Esophagus squamous epithelium (tissue), 5 donors: ENCODE data around the gene ETV7. TPM values are rescaled to one million over a fixed set of nuclear protein-coding genes. Genes with fewer than 3 reads are reported as not detected.

Experiments
- DNase-seq: peaks from one replicate; lab custom pipeline; 2025; lab: John Stamatoyannopoulos, UW
- H3K27ac ChIP-seq, 4 donors: fragments of 200-600 bp; sonication (generic); one replicate each; pipeline ENCODE4 v1.5.1; 2016 to 2019; ENCODE audit warnings: mild to moderate bottlenecking in 1 of 4
- H3K27me3 ChIP-seq, 4 donors: fragments of 200-600 bp; sonication (generic); 1 replicate in 3 of 4; 2 replicates in 1 of 4; pipeline versions ENCODE4 v1.5.1 to v1.6.0; 2017 to 2021; ENCODE audit warnings: antibody characterized with exemption in 1 of 4
- H3K36me3 ChIP-seq, 3 donors: fragments of 200-600 bp; sonication (generic); one replicate each; pipeline ENCODE4 v1.5.1; 2016 to 2019
- H3K4me1 ChIP-seq, 3 donors: fragments of 200-600 bp; sonication (generic); one replicate each; pipeline ENCODE4 v1.5.1; 2017 to 2019
- H3K4me3 ChIP-seq, 4 donors: fragments of 200-600 bp; sonication (generic); 1 replicate in 3 of 4; 2 replicates in 1 of 4; pipeline ENCODE4 v1.5.1; 2016 to 2019; ENCODE audit warnings: mild to moderate bottlenecking in 2 of 4, moderate library complexity in 1 of 4
- H3K9me3 ChIP-seq, 3 donors: fragments of 200-600 bp; sonication (generic); one replicate each; pipeline ENCODE4 v1.5.1; 2016 to 2019
- CTCF ChIP-seq, 6 experiments: fragments of 450-650 bp in 4 of 6; fragments of 200-600 bp in 2 of 6; sonication (generic) in 2 of 6; IDR thresholded peaks; one replicate each; pipeline ENCODE4 v1.5.1; 2016 to 2019; ENCODE audit warnings: antibody characterized with exemption in 6 of 6, mild to moderate bottlenecking in 4 of 6, moderate library complexity in 4 of 6
- POLR2A ChIP-seq, 4 donors: fragments of 450-650 bp; IDR thresholded peaks; one replicate each; pipeline ENCODE4 v1.6.1; 2017; ENCODE audit warnings: antibody characterized with exemption in 4 of 4, mild to moderate bottlenecking in 4 of 4, moderate library complexity in 3 of 4
- WGBS, 2 donors: methylation state at CpG; one replicate each; pipeline ENCODE4 v1.1.5; 2018; 5-methylcytosine and 5-hydroxymethylcytosine counted together
- intact Hi-C: fragments of 100-400 bp; cut with DNase I; formaldehyde crosslinking; loops from one replicate; pipeline ENCODE4 v1.15.0; 2022
- total RNA-seq, 4 donors: library from RNA; depleted of rRNA; stranded (reverse); fragments of >200 nt; gene quantifications; one replicate each; pipeline ENCODE4 v1.1.0, GENCODE V29; 2016
- donor health status: DM: yes; HTN: yes; CAD: no.

The ETV7 gene
- total RNA-seq, 4 donors from 2014 or later: 1.3 to 7.3 (median 2.3) TPM

DNA sequence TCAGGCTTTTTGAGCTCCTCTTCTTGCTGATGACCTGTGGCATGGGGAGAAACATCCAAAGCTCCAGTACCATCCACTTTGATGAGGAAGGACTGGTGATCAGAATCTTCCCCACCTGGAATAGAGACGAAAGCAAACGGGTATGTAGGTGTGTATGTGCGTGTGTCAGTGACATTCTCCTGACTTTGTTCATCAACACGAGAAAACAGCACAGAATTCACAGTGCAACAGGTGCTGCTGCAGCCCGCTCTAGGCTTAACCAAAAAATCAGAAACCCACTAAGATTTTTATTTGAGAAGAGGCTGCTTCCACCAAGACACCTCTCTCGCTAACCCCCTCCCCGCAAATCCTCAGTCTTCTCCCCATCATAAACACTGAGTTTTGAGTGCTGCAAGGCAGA lies 58.9 kb downstream of the ETV7 start:
- H3K4me3 ChIP-seq: no peak overlapping the region
- TF ChIP-seq POLR2A (IDR thresholded peaks at IDR 0.05): no peak
- H3K36me3 ChIP-seq: no peaks in the 10 kb centered on the region
- 79 to 90% methylated on average over 6 to 7 of the region's 7 CpGs for WGBS, 2 donors
- no peak overlapping the region for H3K27ac ChIP-seq
- no peaks in the 10 kb centered on the region for H3K9me3 ChIP-seq
- peaks cover 0 to 33% (median 0%) of the 10 kb centered on the region in 4 donors for H3K27me3 ChIP-seq
- H3K4me1 ChIP-seq: no peaks in the 10 kb centered on the region
- DNase-seq: no peak
- intact Hi-C loops: no loop called here

- H3K27ac ChIP-seq: no peak overlapping the region
- intact Hi-C loops: no loop called here
- H3K27me3 ChIP-seq: peaks cover 0 to 27% (median 0%) of the 10 kb centered on the region in 4 donors
- no peak for DNase-seq
- TF ChIP-seq POLR2A (IDR thresholded peaks at IDR 0.05) (no peak), CTCF (IDR thresholded peaks at IDR 0.05) (no peak)
- no peak overlapping the region for H3K4me3 ChIP-seq
- no peaks in the 10 kb centered on the region for H3K4me1 ChIP-seq
- H3K36me3 ChIP-seq: no peaks in the 10 kb centered on the region
- H3K9me3 ChIP-seq: no peaks in the 10 kb centered on the region
These were observed 59.6 kb downstream of the ETV7 start for GRCh38 chr6:36327919-36328236.

DNA sequence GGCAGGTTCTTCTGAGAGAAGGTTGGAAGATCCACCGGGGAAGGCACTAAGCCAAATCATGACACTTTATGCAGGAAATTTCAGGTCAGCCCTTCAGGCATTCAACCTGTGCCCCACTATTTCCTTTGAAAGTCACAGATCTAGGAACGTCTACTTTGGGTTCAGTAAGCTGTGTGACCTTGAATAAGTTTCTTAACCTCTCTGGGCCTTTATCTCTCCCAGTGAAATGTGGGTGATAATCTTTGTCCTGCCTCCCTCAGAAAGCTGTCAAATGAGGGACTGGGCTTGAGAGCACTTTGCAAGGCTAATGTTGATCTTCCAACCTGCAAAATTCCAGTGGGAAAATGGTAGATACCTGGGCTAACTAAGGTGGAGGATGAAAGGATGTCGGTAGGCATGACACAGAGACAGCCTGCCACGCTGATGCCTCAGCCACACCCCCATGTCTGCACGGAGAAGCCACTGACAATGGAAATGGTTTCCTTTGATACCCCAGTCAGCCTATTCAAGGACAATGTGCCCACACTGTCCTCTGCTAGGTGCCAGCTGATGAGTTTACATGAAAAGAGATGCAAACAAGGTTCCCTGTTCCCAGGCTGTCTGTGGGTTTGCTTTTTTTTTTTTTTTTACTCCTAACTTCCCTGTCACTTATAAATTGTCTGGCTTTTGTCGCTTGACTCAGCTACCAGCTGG lies 60.1 kb downstream of the ETV7 start:
- Histone ChIP-seq H3K9me3 (no peaks in the 10 kb centered on the region), H3K36me3 (no peaks in the 10 kb centered on the region), H3K4me1 (no peaks in the 10 kb centered on the region), H3K27me3 (peaks cover 0 to 26% (median 0%) of the 10 kb centered on the region in 4 donors), H3K4me3 (no peak overlapping the region), H3K27ac (no peak overlapping the region)
- 19 to 31% methylated on average over 4 to 5 of the region's 6 CpGs for WGBS, 2 donors
- DNase-seq: no peak
- TF ChIP-seq POLR2A (IDR thresholded peaks at IDR 0.05) (no peak), CTCF (IDR thresholded peaks at IDR 0.05) (no peak)
- intact Hi-C loops: no loop called here

- 61 to 70% methylated on average over 3 to 6 of the region's 7 CpGs for WGBS, 2 donors
- H3K36me3 ChIP-seq: no peaks in the 10 kb centered on the region
- TF ChIP-seq POLR2A (IDR thresholded peaks at IDR 0.05) (no peak), CTCF (IDR thresholded peaks at IDR 0.05) (no peak)
- no peaks in the 10 kb centered on the region for H3K9me3 ChIP-seq
- H3K4me3 ChIP-seq: no peak overlapping the region
- DNase-seq: no peak
- no peaks in the 10 kb centered on the region for H3K4me1 ChIP-seq
- intact Hi-C loops: no loop called here
- H3K27me3 ChIP-seq: peaks cover 0 to 17% (median 0%) of the 10 kb centered on the region in 4 donors
- H3K27ac ChIP-seq: no peak overlapping the region
These were observed 61.0 kb downstream of the ETV7 start for GRCh38 chr6:36326356-36326995.

DNA sequence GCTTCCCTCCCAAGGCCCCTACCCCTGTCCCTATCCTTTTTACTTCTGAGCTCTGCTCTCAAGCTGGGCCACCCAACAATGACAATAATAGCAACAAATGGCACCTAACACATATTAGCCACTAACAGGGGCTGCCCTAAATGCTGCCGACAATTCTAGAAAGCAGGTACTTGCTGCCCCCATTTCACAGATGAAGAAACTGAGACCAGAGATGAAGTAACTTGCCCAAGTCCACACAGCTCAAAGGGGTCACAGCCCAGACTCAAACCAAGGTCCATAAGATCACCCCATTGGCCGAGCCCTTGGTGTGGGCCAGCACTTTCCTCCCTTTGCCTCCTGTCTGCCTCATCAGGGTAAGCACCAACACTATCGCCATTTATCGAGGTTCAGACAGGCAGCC lies 62.8 kb downstream of the ETV7 start:
- Histone ChIP-seq H3K4me1 (no peaks in the 10 kb centered on the region), H3K27ac (no peak overlapping the region), H3K27me3 (peaks cover 0 to under 1% (median 0%) of the 10 kb centered on the region in 4 donors), H3K9me3 (no peaks in the 10 kb centered on the region), H3K4me3 (no peak overlapping the region), H3K36me3 (no peaks in the 10 kb centered on the region)
- intact Hi-C loops: no loop called here
- DNase-seq: no peak
- WGBS, 2 donors: 100% methylated on average over 1 of the region's 4 CpGs
- TF ChIP-seq POLR2A (IDR thresholded peaks at IDR 0.05): no peak
- no peak for TF ChIP-seq CTCF (IDR thresholded peaks at IDR 0.05)
